A549 treated with ZK216348 at 1 μM for 4 hours (cell line): ENCODE results near the gene APBA1. TPM values are rescaled to one million over a fixed set of nuclear protein-coding genes. Genes with fewer than 3 reads are reported as not detected.

Experiments
- total RNA-seq: library from RNA; stranded (reverse); fragments of 200-300 nt; extraction: Qiagen RNA extraction; gene quantifications from 5 replicates; pipeline ENCODE4 v1.2.3, GENCODE V29; 2022; ENCODE audit warnings: low read depth

The APBA1 gene
- 0.12 to 1.1 TPM (median 0.16 TPM) in 5 replicates for total RNA-seq

GRCh38 chr9:69671879-69672595 is at the start of gene APBA1:
Gene APBA1 (minus strand): TSS chr9:69672371.

Other genes with a start within 250 kb of the APBA1 start
- gene PTAR1, start 87.6 kb upstream of the APBA1 start, total RNA-seq = 9.0 to 19.1 TPM (median 15.8 TPM) in 5 replicates
- not detected in 5 replicates for gene CFAP95, start 148.4 kb upstream of the APBA1 start, total RNA-seq